GM19467 (cell line): ENCODE results near the gene SCIN.
"Not testable (repeated sequence)": the region's sequence is repeated elsewhere in the genome, so short reads cannot be mapped to it uniquely, and the experiment has no call there.

Experiments
- ATAC-seq: cut with Tn5 transposase; IDR thresholded peaks from one replicate; pipeline ENCODE4 v1.9.1; 2021; ENCODE audit warnings: mild to moderate bottlenecking, moderate library complexity; ENCODE audit not compliant: unreplicated experiment

The SCIN gene

GRCh38 chr7:12686234-12686890 lies 115.8 kb downstream of the SCIN start:
- ATAC-seq = peak; percentile 80

GRCh38 chr7:12686891-12687717 lies 116.6 kb downstream of the SCIN start, which contains the start of gene ARL4A:
TSS of gene ARL4A (plus strand) at chr7:12687633. CDS start at chr7:12688255, 622 bp downstream.
- peak; percentile 82 for ATAC-seq

- ATAC-seq = no peak
Measured at GRCh38 chr7:12687718-12688171, 117.2 kb downstream of the SCIN start.

- not testable (repeated sequence) for ATAC-seq
Measured at GRCh38 chr7:12688485-12689170, 118.1 kb downstream of the SCIN start.

- ATAC-seq = no peak
Measured at GRCh38 chr7:12689451-12689850, 118.9 kb downstream of the SCIN start.

- ATAC-seq = no peak
Measured at GRCh38 chr7:12690041-12690878, 119.7 kb downstream of the SCIN start.

GRCh38 chr7:12691388-12691787 lies 120.9 kb downstream of the SCIN start:
- not testable (repeated sequence) for ATAC-seq

- ATAC-seq = no peak
Measured at GRCh38 chr7:12692035-12692434, 121.5 kb downstream of the SCIN start.

GRCh38 chr7:12692479-12693259 lies 122.1 kb downstream of the SCIN start:
- no peak for ATAC-seq

GRCh38 chr7:12694817-12695216 lies 124.3 kb downstream of the SCIN start:
- ATAC-seq = no peak

GRCh38 chr7:12695965-12696364 lies 125.4 kb downstream of the SCIN start:
- ATAC-seq = no peak

- no peak for ATAC-seq
Measured at GRCh38 chr7:12699299-12699698, 128.8 kb downstream of the SCIN start.

- ATAC-seq = no peak
Measured at GRCh38 chr7:12701433-12701832, 130.9 kb downstream of the SCIN start.

- no peak for ATAC-seq
Measured at GRCh38 chr7:12703881-12704280, 133.4 kb downstream of the SCIN start.

- no peak for ATAC-seq
Measured at GRCh38 chr7:12705878-12706277, 135.4 kb downstream of the SCIN start.

GRCh38 chr7:12706900-12707536 lies 136.5 kb downstream of the SCIN start:
- no peak for ATAC-seq

GRCh38 chr7:12708314-12708713 lies 137.8 kb downstream of the SCIN start:
- no peak for ATAC-seq
